CD14-positive monocyte (primary cell): ENCODE measurements around the gene CCDC188. TPM values are rescaled to one million over a fixed set of nuclear protein-coding genes. Genes with fewer than 3 reads are reported as not detected.

Experiments
- DNase-seq, 3 donors: peaks; one replicate each; pipeline ENCODE4 v3.0.0-alpha.2; 2011 to 2022
- H2AFZ ChIP-seq: 2 replicates; pipeline ENCODE4 v1.6.0; 2012; ENCODE audit warnings: mild to moderate bottlenecking, low read depth, low read length, inconsistent platforms; ENCODE audit not compliant: insufficient read depth, poor library complexity, severe bottlenecking
- H3K27ac ChIP-seq, 2 donors: 1 replicate in 1 of 2; 2 replicates in 1 of 2; pipeline ENCODE4 v1.5.1; 2012 to 2013; ENCODE audit warnings: low read length in 2 of 2, control low read depth in 1 of 2, inconsistent platforms in 1 of 2, low read depth in 1 of 2, mild to moderate bottlenecking in 1 of 2
- H3K27me3 ChIP-seq, 2 donors: one replicate each; pipeline versions ENCODE4 v1.6.0 to v1.6.1; 2011 to 2013; ENCODE audit warnings: low read length in 2 of 2; ENCODE audit not compliant: control insufficient read depth in 2 of 2, insufficient read depth in 2 of 2
- H3K36me3 ChIP-seq, 2 donors: replicated peaks in 1 of 2; 1 replicate in 1 of 2; 2 replicates in 1 of 2; pipeline versions ENCODE4 v1.5.1 to v1.6.1; 2012 to 2013; ENCODE audit warnings: low read length in 2 of 2, control low read depth in 1 of 2, inconsistent platforms in 1 of 2, mild to moderate bottlenecking in 1 of 2; ENCODE audit not compliant: insufficient read depth in 2 of 2, control insufficient read depth in 1 of 2
- H3K4me1 ChIP-seq, 2 donors: 1 replicate in 1 of 2; 2 replicates in 1 of 2; pipeline versions ENCODE4 v1.5.1 to v1.6.1; 2012 to 2013; ENCODE audit warnings: low read length in 2 of 2, control low read depth in 1 of 2, inconsistent platforms in 1 of 2, mild to moderate bottlenecking in 1 of 2, moderate library complexity in 1 of 2; ENCODE audit not compliant: insufficient read depth in 2 of 2, control insufficient read depth in 1 of 2
- H3K4me2 ChIP-seq: replicated peaks from 2 replicates; pipeline ENCODE3; 2012; ENCODE audit warnings: low read length, moderate library complexity, mild to moderate bottlenecking; ENCODE audit not compliant: poor library complexity, severe bottlenecking; ENCODE audit errors: extremely low read depth
- H3K4me3 ChIP-seq, 3 experiments: fragments of 200-600 bp in 1 of 3; sonication (generic) in 1 of 3; replicated peaks in 1 of 3; 1 replicate in 2 of 3; 2 replicates in 1 of 3; pipeline ENCODE4 v1.5.1; 2011 to 2013; ENCODE audit warnings: low read length in 3 of 3, mild to moderate bottlenecking in 3 of 3, control low read depth in 2 of 3, low read depth in 2 of 3, inconsistent platforms in 1 of 3, moderate library complexity in 1 of 3
- H3K79me2 ChIP-seq: 2 replicates; pipeline ENCODE4 v1.6.0; 2012; ENCODE audit warnings: mild to moderate bottlenecking, control low read depth, inconsistent platforms, low read length, moderate library complexity; ENCODE audit not compliant: insufficient read depth
- H3K9ac ChIP-seq: 2 replicates; pipeline ENCODE4 v1.6.0; 2017; ENCODE audit warnings: low read length, mild to moderate bottlenecking; ENCODE audit not compliant: insufficient read depth, poor library complexity, severe bottlenecking
- H3K9me3 ChIP-seq, 2 donors: replicated peaks in 1 of 2; 1 replicate in 1 of 2; 2 replicates in 1 of 2; pipeline versions ENCODE4 v1.5.1 to v1.6.1; 2012 to 2013; ENCODE audit warnings: low read length in 2 of 2, control low read depth in 1 of 2; ENCODE audit not compliant: control insufficient read depth in 1 of 2, insufficient read depth in 1 of 2
- H4K20me1 ChIP-seq: 2 replicates; pipeline ENCODE4 v1.6.0; 2012; ENCODE audit warnings: mild to moderate bottlenecking, low read length, control low read depth, moderate library complexity; ENCODE audit not compliant: insufficient read depth
- H3K27ac Mint-ChIP-seq, 7 donors: one replicate each; pipeline ENCODE4 v1.8.0; 2020; ENCODE audit warnings: mild to moderate bottlenecking in 7 of 7, mixed read lengths in 7 of 7, moderate library complexity in 6 of 7, inconsistent platforms in 2 of 7
- H3K27me3 Mint-ChIP-seq, 3 donors: one replicate each; pipeline ENCODE4 v1.8.0; 2021 to 2022; ENCODE audit warnings: low read depth in 3 of 3, mild to moderate bottlenecking in 3 of 3, mixed read lengths in 3 of 3, moderate library complexity in 3 of 3, inconsistent platforms in 1 of 3
- H3K36me3 Mint-ChIP-seq, 2 donors: one replicate each; pipeline ENCODE4 v1.8.0; 2020; ENCODE audit warnings: mixed read lengths in 2 of 2, inconsistent platforms in 1 of 2, mild to moderate bottlenecking in 1 of 2
- H3K4me1 Mint-ChIP-seq: one replicate; pipeline ENCODE4 v1.8.0; 2020; ENCODE audit warnings: mild to moderate bottlenecking, mixed read lengths
- H3K4me3 Mint-ChIP-seq, 2 donors: one replicate each; pipeline ENCODE4 v1.8.0; 2020; ENCODE audit warnings: mild to moderate bottlenecking in 2 of 2, mixed read lengths in 2 of 2, moderate library complexity in 1 of 2
- H3K9me3 Mint-ChIP-seq, 7 donors: one replicate each; pipeline ENCODE4 v1.8.0; 2020 to 2022; ENCODE audit warnings: mixed read lengths in 7 of 7, mild to moderate bottlenecking in 6 of 7, moderate library complexity in 6 of 7, inconsistent platforms in 2 of 7
- CTCF ChIP-seq: fragments of 200-600 bp; IDR thresholded peaks from one replicate; pipeline ENCODE4 v1.8.0; 2022; ENCODE audit warnings: antibody characterized with exemption, mild to moderate bottlenecking
- WGBS: methylation state at CpG from one replicate; pipeline ENCODE4 v1.1.5; 2013; ENCODE audit warnings: missing lambda C conversion rate; ENCODE audit not compliant: insufficient coverage; 5-methylcytosine and 5-hydroxymethylcytosine counted together
- intact Hi-C, 2 donors: fragments of 100-400 bp; cut with micrococcal nuclease; formaldehyde crosslinking; loops; one replicate each; pipeline versions ENCODE4 v1.15.0 to v1.15.1; 2023
- polyA plus RNA-seq, 3 donors: library from polyadenylated mRNA; depleted of rRNA in 1 of 3; unstranded in 2 of 3; stranded (reverse) in 1 of 3; fragments of 300-500 nt in 2 of 3; fragments of >200 nt in 1 of 3; fragmentation: Illumina TruSeq in 2 of 3; gene quantifications; 1 replicate in 2 of 3; 2 replicates in 1 of 3; pipeline ENCODE4 v1.2.3, GENCODE V29; 2012 to 2021

Gene CCDC188
- polyA plus RNA-seq, 3 donors: 0.15 TPM; not detected in 2

GRCh38 chr22:20143883-20144665 is 6.8 kb downstream of the CCDC188 start:
- Mint-ChIP-seq H3K27ac (no peak overlapping the region), H3K4me1 (no peaks in the 10 kb centered on the region)

More at GRCh38 chr22:20143883-20144665, 6.8 kb downstream of the CCDC188 start:
- H4K20me1 ChIP-seq: peaks cover 7% of the 10 kb centered on the region
- H3K4me1 ChIP-seq: no peaks in the 10 kb centered on the region
- intact Hi-C loops: no loop called here
- Mint-ChIP-seq H3K4me3 (no peak overlapping the region), H3K36me3 (peaks cover 7 to 12% of the 10 kb centered on the region in 2 donors), H3K9me3 (no peaks in the 10 kb centered on the region), H3K27me3 (peaks cover 0 to 2% (median 0%) of the 10 kb centered on the region in 3 donors)
- 96% methylated on average over 17 of the region's 19 CpGs for WGBS
- H3K27me3 ChIP-seq: no peaks in the 10 kb centered on the region
- no peak for DNase-seq
- H3K4me3 ChIP-seq: no peak overlapping the region
- no peaks in the 10 kb centered on the region for H3K9me3 ChIP-seq
- H2AFZ ChIP-seq: no peak overlapping the region
- H3K4me2 ChIP-seq: no peak overlapping the region
- TF ChIP-seq CTCF: no peak
- peaks cover 13 to 18% of the 10 kb centered on the region in 2 donors for H3K36me3 ChIP-seq
- H3K79me2 ChIP-seq: no peaks in the 10 kb centered on the region
- H3K9ac ChIP-seq: no peak overlapping the region
- no peak overlapping the region for H3K27ac ChIP-seq
